ENCODE data around the gene EIF4G2. TPM values are rescaled to one million over a fixed set of nuclear protein-coding genes. Genes with fewer than 3 reads are reported as not detected.

Gene EIF4G2
- total and polyA plus RNA-seq, 10 donors, result 178 to 712 (median 504) TPM

DNA sequence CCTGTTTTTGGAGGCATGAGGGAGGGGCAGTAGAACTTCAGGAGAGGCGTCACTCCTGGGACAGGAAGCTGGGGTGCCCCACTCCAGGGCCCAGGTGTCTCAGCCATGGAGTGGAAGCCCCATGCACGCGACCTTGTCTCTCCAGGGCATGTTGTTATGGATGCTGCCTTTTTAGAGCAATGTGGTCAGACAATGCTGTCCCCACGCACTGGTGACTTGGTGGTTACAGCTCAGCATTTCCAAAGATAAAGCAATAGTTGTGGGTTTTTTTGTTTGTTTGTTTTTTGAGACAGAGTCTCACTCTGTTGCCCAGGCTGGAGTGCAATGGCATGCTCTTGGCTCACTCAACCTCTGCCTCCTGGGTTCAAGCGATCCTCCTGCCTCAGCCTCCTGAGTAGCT lies 22.3 kb downstream of the EIF4G2 start:
- intact Hi-C loops (cut with DNase I; ENCODE audit: low total_unique reads), result loop anchor here (10.0 kb wide), 1 partner anchor 1008 kb away; no protein-coding TSS in a partner anchor
- H3K27ac ChIP-seq, result no peak overlapping the region
- no peaks in the 10 kb centered on the region for H3K36me3 ChIP-seq
- H3K27me3 ChIP-seq (replicated peaks in 1 of 7), result no peaks in the 10 kb centered on the region
- no peak for DNase-seq
- WGBS, 5 donors, result 66 to 83% (median 76%) methylated on average over 5 of the region's 5 CpGs
- H3K9me3 ChIP-seq, result no peaks in the 10 kb centered on the region
- no peaks in the 10 kb centered on the region for H3K4me1 ChIP-seq
- no peak overlapping the region for H3K4me3 ChIP-seq
- no peak for TF ChIP-seq POLR2AphosphoS5 (IDR thresholded peaks at IDR 0.05)
- TF ChIP-seq, protein P1, sequence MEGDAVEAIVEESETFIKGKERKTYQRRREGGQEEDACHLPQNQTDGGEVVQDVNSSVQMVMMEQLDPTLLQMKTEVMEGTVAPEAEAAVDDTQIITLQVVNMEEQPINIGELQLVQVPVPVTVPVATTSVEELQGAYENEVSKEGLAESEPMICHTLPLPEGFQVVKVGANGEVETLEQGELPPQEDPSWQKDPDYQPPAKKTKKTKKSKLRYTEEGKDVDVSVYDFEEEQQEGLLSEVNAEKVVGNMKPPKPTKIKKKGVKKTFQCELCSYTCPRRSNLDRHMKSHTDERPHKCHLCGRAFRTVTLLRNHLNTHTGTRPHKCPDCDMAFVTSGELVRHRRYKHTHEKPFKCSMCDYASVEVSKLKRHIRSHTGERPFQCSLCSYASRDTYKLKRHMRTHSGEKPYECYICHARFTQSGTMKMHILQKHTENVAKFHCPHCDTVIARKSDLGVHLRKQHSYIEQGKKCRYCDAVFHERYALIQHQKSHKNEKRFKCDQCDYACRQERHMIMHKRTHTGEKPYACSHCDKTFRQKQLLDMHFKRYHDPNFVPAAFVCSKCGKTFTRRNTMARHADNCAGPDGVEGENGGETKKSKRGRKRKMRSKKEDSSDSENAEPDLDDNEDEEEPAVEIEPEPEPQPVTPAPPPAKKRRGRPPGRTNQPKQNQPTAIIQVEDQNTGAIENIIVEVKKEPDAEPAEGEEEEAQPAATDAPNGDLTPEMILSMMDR (IDR thresholded peaks at IDR 0.05 in 8 of 11, conservative IDR thresholded peaks at IDR 0.05 in 3 of 11), result no peak
- TF ChIP-seq POLR2A (IDR thresholded peaks at IDR 0.05), result no peak

DNA sequence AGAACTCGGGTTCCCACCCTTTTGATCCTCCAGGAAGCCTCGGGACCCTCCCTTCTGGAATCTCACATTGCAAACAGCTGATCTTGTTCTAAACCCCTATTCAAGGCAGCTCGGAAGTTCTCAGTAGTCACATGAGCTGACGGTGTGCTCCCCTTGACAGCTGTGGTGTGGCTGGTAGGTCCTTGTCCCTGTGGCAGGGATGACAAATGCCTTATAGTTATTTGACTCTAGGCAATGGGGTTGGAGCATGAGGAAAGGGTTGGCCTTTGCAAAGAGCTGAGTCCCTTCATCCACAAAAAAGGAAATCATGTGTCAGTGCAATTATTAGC lies 23.6 kb downstream of the EIF4G2 start:
- WGBS, 5 donors, result 73 to 89% (median 84%) methylated on average over 4 of the region's 4 CpGs
- Histone ChIP-seq H3K4me3 (no peak overlapping the region), H3K4me1 (no peaks in the 10 kb centered on the region), H3K27ac (no peak overlapping the region), H3K36me3 (no peaks in the 10 kb centered on the region), H3K27me3 (replicated peaks in 1 of 7) (no peaks in the 10 kb centered on the region), H3K9me3 (no peaks in the 10 kb centered on the region)
- intact Hi-C loops (cut with DNase I; ENCODE audit: low total_unique reads), result loop anchor here (10.0 kb wide), 1 partner anchor 1010 kb away; no protein-coding TSS in a partner anchor
- no peak for DNase-seq
- TF ChIP-seq POLR2AphosphoS5 (IDR thresholded peaks at IDR 0.05) (no peak), POLR2A (IDR thresholded peaks at IDR 0.05) (no peak)

DNA sequence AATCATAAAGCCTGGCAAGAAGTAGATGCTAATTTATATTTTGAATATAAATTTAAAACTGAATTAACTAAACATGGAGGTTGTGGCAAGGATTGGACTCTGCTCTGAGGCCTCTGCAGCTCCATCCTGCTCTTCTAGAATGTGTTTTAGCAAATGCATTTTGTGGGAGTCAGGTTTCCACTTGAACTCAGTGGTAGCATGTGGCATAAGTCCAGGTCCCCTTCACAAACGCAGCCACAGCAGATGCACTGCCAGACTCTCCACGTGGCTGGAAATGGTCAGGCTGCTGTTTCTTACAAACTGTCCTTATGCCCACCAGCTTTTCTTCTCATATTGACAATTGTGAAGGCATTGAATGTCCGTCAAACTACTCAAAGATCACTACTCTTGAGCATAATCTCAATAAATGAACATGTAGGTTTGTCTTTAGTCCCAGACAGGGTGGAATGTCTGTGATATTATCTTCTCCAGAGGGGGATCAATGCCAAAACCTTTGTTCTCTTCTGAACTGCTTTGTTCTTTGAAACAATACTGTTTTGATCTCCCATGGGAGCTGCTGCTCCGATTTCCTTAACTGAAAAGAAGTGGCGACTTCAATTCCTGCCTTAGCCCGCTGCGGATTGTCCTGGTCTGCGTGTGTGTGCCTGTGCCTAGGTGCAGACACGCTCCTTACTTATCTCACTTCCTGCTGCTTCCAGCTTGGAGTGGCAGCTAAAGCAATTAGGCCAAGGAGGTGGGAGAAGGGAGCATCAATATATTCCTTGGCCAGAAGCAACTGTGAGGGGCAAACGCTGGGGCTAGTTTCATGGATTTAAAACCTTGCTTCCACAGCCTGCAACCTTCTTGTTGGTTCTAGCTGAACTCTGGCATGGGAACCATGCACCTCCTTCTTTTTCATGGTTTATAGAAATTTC lies 24.2 kb downstream of the EIF4G2 start:
- H3K4me3 ChIP-seq, result no peak overlapping the region
- TF ChIP-seq POLR2A (IDR thresholded peaks at IDR 0.05) (no peak), POLR2AphosphoS5 (IDR thresholded peaks at IDR 0.05) (no peak)
- TF ChIP-seq, protein P1 (IDR thresholded peaks at IDR 0.05 in 8 of 11, conservative IDR thresholded peaks at IDR 0.05 in 3 of 11), result no peak
- H3K36me3 ChIP-seq, result peaks cover 0 to 3% (median 0%) of the 10 kb centered on the region in 6 donors
- no peaks in the 10 kb centered on the region for H3K4me1 ChIP-seq
- H3K9me3 ChIP-seq, result no peaks in the 10 kb centered on the region
- 67 to 87% (median 76%) methylated on average over 10 of the region's 10 CpGs for WGBS, 5 donors
- H3K27me3 ChIP-seq (replicated peaks in 1 of 7), result no peaks in the 10 kb centered on the region
- no peak for DNase-seq
- no peak overlapping the region for H3K27ac ChIP-seq
- intact Hi-C loops (cut with DNase I; ENCODE audit: low total_unique reads), result loop anchor here (10.0 kb wide), 1 partner anchor 1010 kb away; no protein-coding TSS in a partner anchor

DNA sequence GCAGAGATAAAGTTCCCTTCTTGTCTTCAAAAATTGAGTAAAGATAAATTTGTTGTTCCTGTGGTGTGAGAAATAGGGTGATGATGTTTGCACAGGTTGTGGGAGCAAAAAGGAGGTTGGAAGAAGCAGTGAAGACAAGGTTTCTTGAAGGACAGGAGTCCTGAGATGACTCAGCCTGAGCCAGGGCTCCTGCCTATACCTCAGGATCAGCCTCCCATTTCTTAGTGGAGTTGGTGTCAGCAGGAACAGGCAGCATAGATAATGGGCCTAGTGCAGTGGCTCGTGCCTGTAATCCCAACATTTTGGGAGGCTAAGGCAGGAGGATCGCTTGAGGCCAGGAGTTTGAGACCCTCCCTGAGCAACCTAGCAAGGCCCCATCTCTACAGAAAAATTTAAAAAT lies 28.7 kb downstream of the EIF4G2 start:
- intact Hi-C loops (cut with DNase I; ENCODE audit: low total_unique reads), result loop anchor here (10.0 kb wide), 1 partner anchor 1015 kb away; no protein-coding TSS in a partner anchor
- Histone ChIP-seq H3K27me3 (replicated peaks in 1 of 7) (no peaks in the 10 kb centered on the region), H3K9me3 (no peaks in the 10 kb centered on the region), H3K36me3 (peaks cover 0 to 45% (median 3%) of the 10 kb centered on the region in 6 donors), H3K4me1 (no peaks in the 10 kb centered on the region), H3K4me3 (no peak overlapping the region), H3K27ac (no peak overlapping the region)
- no peak for DNase-seq
- TF ChIP-seq POLR2A (IDR thresholded peaks at IDR 0.05) (no peak), POLR2AphosphoS5 (IDR thresholded peaks at IDR 0.05) (no peak)
- TF ChIP-seq, protein P1 (IDR thresholded peaks at IDR 0.05 in 8 of 11, conservative IDR thresholded peaks at IDR 0.05 in 3 of 11), result no peak
- 92 to 97% (median 95%) methylated on average over 2 of the region's 2 CpGs for WGBS, 5 donors

Measured in spleen (tissue), 11 donors.